BE2C (cell line): ENCODE results near the gene ADAMTS2.

ENCODE experiments used
- DNase-seq: peaks from one replicate; pipeline ENCODE4 v3.0.0-alpha.2; 2020
- H3K27me3 ChIP-seq: fragments of 250-450 bp; sonication (Bioruptor Pico); 2 replicates; pipeline ENCODE4 v1.5.1; 2020; ENCODE audit warnings: mild to moderate bottlenecking
- H3K36me3 ChIP-seq: fragments of 250-450 bp; sonication (Bioruptor Pico); 2 replicates; pipeline ENCODE4 v1.5.1; 2020; ENCODE audit warnings: mild to moderate bottlenecking
- H3K4me1 ChIP-seq: fragments of 250-450 bp; sonication (Bioruptor Pico); 2 replicates; pipeline ENCODE4 v1.5.1; 2020
- H3K4me3 ChIP-seq: 2 replicates; pipeline ENCODE4 v1.5.1; 2011; ENCODE audit warnings: low read depth, low read length
- H3K9me3 ChIP-seq: fragments of 250-450 bp; sonication (Bioruptor Pico); 2 replicates; pipeline ENCODE4 v1.5.1; 2020
- TF ChIP-seq, protein P1 (sequence below): IDR thresholded peaks from 2 replicates; pipeline ENCODE4 v1.5.1; 2012; ENCODE audit warnings: mild to moderate bottlenecking, low read depth, low read length

The ADAMTS2 gene

DNA sequence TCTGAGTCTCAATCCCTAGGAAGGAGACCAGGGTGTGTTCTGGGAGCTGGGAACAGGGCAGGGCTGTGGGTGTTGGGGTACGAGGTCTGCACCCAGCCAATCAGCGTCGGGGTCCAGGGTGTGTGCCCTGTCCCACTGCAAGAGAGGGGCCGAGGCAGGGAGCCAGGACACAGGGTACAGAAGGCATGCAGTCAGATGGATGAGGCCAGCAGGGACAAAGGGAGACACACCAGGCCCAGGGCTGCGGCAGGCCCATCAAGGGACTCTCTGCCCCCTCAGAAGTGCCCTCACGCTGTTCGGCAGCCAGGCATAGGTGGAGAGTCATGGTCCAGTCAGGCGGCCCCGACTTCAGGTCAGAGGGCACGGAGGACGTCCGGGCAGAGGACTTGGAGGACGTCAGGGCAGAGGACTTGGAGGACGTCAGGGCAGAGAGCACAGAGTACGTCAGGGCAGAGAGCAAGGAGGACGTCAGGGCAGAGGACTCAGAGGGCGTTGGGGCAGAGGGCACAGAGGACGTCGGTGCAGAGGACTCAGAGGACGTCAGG, 28.8 kb upstream of the ADAMTS2 start:
- H3K27me3 ChIP-seq, result no peaks in the 10 kb centered on the region
- H3K9me3 ChIP-seq, result no peaks in the 10 kb centered on the region
- H3K36me3 ChIP-seq, result no peaks in the 10 kb centered on the region
- H3K4me3 ChIP-seq, result no peak overlapping the region
- TF ChIP-seq, protein P1, sequence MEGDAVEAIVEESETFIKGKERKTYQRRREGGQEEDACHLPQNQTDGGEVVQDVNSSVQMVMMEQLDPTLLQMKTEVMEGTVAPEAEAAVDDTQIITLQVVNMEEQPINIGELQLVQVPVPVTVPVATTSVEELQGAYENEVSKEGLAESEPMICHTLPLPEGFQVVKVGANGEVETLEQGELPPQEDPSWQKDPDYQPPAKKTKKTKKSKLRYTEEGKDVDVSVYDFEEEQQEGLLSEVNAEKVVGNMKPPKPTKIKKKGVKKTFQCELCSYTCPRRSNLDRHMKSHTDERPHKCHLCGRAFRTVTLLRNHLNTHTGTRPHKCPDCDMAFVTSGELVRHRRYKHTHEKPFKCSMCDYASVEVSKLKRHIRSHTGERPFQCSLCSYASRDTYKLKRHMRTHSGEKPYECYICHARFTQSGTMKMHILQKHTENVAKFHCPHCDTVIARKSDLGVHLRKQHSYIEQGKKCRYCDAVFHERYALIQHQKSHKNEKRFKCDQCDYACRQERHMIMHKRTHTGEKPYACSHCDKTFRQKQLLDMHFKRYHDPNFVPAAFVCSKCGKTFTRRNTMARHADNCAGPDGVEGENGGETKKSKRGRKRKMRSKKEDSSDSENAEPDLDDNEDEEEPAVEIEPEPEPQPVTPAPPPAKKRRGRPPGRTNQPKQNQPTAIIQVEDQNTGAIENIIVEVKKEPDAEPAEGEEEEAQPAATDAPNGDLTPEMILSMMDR, result no peak
- no peak for DNase-seq
- H3K4me1 ChIP-seq, result no peaks in the 10 kb centered on the region

DNA sequence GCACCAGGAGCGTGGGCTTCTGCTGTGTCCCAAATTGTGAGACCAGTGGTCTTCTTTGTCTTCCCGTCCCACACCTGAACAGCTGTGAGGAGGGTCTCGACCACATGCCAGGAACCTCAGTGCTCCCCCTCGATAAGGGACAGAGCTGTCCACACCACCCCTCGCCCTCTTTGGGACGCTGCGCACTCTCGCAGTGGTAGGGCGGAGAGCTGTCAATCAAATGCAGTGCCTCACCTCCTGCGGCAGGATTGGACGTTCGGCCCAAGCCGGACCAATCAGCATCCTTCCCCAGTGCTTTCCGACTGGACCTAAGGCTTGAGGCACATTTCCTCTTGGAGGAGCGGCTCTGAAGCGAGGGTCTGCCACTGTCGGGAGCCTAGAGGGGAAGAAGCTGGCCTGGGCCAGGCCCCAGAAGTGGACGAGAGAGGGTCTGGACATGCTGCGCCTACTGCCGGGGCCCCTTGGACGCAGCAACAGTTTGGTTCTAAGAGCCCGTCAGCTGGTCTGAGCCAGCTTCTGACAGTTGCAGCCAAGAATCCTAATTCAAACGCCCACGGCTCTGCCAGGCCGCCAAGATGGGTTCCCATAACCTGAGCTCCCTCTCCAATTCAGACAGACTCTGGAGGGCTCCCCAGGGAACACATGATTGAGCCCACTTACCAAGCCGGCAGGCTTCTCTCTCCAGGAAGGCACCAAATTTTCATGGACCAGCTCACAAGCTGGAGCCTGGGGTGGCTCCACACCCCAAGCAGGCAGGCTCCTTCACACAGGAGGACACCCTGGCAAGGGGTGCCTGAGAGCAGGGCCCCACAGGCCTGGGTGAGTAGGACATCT, 28.1 kb upstream of the ADAMTS2 start:
- H3K4me1 ChIP-seq, result no peaks in the 10 kb centered on the region
- no peaks in the 10 kb centered on the region for H3K36me3 ChIP-seq
- H3K9me3 ChIP-seq, result no peaks in the 10 kb centered on the region
- DNase-seq, result no peak
- no peaks in the 10 kb centered on the region for H3K27me3 ChIP-seq
- H3K4me3 ChIP-seq, result no peak overlapping the region
- TF ChIP-seq, protein P1, result no peak

DNA sequence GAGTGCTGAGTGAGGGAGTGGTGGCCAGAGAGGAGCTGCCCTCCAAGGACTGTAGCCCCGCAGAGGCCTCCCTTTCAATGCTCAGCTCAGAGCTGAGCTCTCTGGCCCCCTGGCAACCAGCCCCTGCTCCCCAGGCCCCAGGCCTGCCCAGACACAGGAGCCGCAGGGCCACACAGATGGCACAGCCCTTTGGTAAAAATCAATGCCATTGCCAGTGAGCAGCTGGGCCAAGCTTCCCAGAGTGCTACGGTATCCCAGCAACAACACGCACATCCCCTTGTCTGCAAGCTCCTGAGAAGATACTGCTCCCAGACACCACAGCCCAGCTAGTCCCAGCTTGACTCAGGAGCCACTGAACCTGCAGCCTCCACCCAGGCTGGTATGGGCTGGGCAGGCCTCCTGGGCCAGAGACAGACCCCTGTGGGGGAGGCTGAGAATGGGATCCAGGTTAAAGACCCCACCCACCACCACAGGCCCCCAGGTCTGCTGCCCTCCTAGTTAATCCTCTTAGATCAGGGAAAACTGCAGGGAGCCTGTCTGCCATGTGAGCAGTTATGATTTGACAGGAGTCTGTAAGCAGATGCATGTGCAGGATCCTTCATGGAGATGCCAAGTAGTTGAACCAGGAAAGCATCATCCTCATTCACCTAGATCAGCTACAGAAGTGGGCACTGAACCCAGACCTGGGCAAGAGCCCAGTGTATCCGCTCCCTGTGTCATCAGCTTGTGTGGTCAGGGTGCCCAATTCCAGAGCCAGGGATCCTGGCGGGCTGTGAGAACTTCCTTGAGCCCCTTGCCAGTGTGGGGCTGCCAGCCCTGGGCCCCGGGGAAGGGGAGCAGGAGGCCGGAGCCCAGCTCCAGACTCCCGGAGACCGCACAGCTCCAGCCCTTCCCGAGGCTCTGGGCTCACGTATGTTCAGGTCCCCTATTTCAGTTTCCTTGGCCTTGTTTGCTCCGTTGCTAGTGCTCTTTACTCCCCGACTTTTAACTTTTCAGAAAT, 26.7 kb upstream of the ADAMTS2 start:
- H3K27me3 ChIP-seq, result no peaks in the 10 kb centered on the region
- H3K4me3 ChIP-seq, result no peak overlapping the region
- no peaks in the 10 kb centered on the region for H3K36me3 ChIP-seq
- H3K9me3 ChIP-seq, result no peaks in the 10 kb centered on the region
- TF ChIP-seq, protein P1, result no peak
- DNase-seq, result no peak
- no peaks in the 10 kb centered on the region for H3K4me1 ChIP-seq

GRCh38 chr5:179371121-179371510, 25.9 kb upstream of the ADAMTS2 start:
- TF ChIP-seq, protein P1, result no peak
- no peaks in the 10 kb centered on the region for H3K27me3 ChIP-seq

DNA sequence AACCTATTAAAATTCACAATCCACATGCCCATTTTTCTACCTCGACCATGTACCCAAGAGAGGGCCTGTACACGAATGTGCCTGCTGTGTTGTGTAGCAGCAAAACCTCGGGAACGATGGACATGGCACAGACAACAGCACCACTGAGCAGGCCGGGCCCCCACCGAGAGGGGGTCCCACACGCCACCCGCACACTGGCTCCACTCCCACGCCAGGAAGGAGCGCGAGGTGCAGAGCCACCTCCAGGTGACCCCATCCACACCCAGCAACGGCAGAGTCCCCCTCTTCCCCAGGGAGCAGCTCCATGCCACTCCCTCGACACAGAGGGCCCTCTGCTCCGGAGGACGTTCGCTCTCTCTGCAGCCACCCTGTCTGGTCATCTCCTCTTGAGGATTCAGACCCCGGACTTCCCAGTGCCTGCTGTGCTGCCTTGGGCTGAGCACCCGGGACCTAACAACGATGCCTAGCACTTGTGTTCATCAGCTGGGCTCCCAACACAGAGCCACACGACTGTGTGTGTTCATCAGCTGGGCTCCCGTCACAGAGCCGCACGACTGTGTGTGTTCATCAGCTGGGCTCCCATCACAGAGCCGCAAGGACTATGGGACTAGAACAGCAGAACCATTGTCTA, 25.3 kb upstream of the ADAMTS2 start:
- no peak for DNase-seq
- Histone ChIP-seq H3K4me3 (no peak overlapping the region), H3K4me1 (no peaks in the 10 kb centered on the region), H3K9me3 (no peaks in the 10 kb centered on the region), H3K27me3 (no peaks in the 10 kb centered on the region), H3K36me3 (no peaks in the 10 kb centered on the region)
- TF ChIP-seq, protein P1, result no peak

More at GRCh38 chr5:179371121-179371510, 25.9 kb upstream of the ADAMTS2 start:
- H3K9me3 ChIP-seq, result no peaks in the 10 kb centered on the region
- DNase-seq, result no peak
- no peaks in the 10 kb centered on the region for H3K4me1 ChIP-seq
- no peak overlapping the region for H3K4me3 ChIP-seq
- H3K36me3 ChIP-seq, result no peaks in the 10 kb centered on the region
